GM18517 (cell line): ENCODE measurements around the gene LURAP1L.

Source experiments
- ATAC-seq: cut with Tn5 transposase; IDR thresholded peaks from one replicate; pipeline ENCODE4 v1.9.1; 2021; ENCODE audit warnings: mild to moderate bottlenecking, moderate library complexity; ENCODE audit not compliant: unreplicated experiment

The LURAP1L gene

DNA sequence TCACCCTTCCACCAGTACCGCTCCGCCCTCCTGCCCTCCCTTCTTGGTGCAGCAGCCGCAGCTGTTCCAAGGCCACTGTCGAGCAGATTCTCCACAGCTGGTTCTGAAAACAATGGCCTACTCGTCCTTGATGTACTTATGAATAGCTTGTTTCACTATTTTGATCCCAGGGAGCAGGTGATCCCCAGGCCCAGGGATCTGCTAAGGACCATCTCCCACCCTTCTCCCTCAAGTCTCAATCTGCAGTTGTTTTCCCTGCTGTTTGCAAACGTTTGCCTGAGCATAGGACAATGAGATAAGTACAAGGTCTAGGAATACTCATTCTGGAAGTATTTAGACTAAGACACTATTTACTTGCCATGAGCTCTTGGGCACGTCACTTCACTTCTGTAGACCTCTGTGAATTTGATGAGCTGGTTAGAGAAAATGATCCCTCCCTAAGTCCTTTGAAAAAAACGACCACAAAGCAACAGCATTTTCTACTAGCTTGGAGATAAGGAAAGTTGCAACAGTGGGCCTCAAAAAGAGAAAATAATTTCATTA lies 1.8 kb downstream of the LURAP1L start:
- no peak for ATAC-seq

DNA sequence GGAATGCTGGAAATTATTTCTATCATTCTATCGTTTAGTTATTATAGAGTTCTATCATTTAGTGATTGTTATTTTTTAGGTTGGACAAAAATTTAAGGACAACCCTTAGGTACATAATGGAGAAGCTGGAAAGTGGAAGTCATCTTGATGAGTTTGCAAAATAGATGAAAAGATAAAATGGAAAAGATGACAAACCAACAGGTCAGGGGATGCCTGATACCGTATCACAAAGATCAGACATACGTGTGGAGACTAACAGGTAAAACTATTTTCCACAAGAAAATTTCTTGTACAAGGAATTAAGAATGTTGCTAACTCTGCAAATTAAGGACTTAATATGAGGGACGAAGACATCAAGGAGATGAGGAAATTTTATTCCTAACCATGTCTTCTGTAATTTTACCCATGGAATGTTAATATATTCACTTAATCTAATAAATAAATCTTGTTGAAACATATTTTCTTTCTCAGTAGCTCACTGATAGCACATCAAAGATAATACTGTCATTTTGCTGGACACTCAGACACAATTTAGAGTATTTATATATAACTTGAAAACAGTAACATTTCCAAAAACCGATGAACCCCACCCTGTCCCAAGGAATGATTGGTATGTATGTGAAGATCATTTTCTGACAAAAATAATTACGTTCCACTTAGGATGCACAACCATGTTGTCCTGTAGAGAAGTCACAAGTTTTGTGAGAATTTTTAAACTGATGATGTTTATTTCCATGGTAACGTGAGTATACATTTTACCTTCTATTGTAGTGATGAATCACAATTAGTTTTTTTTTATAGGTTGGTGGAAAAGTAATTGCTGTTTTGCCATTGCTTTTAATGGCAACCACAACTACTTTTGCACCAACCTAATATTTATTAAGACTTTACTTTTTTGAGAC lies 2.6 kb downstream of the LURAP1L start:
- no peak for ATAC-seq

DNA sequence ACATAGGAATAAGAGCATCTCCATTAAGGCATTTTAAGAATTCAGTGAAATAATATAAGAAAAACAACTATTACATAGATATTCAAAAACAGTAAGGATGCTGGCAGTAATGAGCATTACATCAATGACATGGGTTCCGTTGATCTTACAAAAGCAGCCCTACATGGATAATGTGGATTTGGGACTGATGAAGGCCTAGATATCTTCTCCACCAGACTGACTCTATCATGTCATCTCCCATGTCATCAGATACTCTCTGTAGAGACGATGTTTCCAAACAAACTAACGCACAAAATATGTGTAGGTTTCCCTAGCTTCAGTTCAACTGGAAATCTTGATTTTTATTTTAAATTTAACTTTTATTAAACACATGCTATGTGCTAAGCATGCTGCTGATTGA lies 3.6 kb downstream of the LURAP1L start:
- no peak for ATAC-seq

DNA sequence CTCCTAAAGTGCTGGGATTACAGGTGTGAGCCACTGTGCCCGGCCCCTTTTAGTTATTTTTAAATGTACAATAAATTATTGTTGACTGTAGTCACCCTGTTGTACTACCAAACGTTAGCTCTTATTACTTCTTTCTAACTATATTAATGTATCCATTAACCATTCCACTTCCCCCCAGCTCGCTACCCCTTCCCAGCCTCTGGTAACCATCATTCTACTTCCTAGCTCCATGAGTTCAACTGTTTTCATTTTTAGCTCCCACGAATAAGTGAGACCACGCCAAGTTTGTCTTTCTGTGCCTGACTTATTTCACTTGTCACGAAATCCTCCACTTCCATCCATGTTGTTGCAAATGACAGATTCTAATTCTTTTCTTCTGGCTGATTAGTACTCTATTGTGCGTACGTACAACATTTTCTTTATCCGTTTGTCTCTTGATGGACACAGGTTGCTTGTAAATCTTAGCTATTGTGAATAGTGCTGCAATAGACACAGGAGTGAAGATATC lies 6.5 kb downstream of the LURAP1L start:
- no peak for ATAC-seq

DNA sequence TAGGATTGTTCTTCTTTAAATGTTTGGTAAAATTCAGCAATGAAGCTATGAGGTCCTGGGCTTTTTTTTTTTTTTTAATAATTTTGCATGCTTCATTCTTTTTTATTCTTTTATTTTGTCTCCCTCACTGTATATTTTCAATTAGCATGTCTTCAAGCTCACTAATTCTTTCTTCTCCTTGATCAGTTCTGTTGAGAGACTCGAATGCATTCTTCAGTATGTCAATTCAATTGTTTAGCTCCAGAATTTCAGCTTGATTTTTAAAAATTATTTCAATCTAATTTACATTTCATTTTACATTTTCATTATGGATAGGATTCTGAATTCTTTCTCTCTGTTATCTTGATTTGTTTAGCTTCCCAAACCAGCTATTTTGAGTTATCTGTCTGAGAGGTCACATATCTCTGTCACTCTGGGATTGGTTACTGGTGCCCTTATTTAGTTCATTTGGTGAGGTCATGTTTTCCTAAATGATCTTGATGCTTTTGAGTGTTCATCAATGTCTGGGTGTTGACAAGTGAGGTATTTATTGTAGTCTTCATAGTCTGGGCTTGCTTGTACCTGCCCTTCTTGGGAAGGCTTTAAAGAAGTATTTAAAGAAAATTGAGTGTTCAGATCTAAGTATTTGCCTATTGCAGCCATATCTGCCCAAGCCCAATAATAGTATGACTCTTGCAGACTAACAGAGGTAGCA lies 9.1 kb downstream of the LURAP1L start:
- ATAC-seq = no peak

DNA sequence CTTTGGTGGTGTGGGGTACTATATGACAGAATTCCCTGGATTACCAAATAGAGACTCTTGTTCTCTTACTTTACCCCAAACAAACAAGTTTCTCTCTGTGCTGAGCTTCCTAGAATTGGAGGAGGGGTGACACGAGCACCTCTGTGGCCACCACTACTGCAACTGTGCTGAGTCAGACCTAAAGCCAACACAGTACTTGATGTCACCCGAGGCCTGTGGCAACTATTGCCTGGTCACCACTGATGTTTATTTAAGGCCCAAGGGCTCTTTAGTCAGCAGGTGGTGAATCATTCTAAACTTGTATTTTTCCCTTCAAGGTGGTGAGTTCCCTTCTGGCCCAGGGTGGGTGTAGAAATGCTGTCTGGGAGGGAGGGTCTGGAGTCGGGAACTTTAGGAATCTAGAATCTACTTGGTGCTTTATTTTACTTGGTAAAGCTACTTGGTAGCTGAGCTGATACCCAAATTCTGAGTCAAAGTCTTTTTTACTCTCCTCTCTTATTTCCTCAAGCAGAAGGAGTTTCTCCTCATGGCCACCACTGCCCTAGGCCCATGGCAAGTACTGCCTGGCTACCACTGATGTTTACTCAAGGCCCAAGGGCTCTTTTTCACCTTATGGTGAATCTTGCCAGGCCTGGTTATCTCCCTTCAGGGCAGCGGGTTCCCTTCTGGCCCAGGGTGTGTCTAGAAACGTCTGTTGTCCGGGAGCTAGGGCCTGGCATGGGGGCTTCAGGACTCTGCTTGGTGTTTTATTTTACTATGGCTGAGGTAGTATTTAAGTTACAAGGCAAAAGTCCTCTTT lies 9.8 kb downstream of the LURAP1L start:
- ATAC-seq = peak; percentile 77

DNA sequence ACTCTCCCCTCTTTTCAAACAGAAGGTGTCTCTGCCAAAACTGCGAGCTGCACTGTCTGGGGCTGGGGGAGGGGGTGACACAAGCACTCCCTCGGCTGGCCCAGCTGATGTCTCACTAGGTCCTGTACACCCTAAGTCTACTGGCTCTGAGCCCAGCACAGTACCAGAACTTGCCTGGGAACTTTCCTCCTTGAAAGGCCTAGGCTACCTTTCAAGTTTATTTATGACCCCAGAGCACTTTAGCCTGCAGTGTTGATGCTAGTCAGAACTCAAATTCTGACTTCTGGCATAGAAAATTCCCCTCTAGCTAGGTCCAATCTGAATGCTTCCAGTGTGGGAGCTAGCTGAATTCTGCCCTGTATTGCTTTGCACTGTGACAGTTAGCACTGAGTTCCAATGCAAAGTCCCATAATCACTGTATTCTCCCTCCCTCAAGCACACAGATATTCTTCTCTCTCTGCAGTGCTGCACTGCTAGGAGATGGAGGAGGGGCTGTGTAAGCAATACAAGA lies 10.5 kb downstream of the LURAP1L start:
- no peak for ATAC-seq

DNA sequence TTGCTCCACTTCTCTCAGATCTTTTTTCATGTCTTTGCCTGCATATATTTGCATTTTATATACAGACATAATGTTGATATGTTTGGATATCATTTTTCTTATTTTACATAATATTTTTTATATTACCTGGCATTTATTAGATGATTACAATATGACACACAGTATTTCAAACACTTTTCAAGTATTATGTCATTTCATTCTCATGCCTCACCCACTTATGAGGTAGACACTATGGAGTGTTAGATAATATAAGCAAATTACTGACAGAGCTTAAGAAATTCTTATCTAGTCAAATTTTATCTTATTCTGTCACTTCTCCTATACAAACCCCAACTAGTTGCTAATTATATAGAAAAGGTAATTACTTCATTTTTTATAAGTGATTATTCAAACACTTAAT lies 11.1 kb downstream of the LURAP1L start:
- ATAC-seq = no peak

DNA sequence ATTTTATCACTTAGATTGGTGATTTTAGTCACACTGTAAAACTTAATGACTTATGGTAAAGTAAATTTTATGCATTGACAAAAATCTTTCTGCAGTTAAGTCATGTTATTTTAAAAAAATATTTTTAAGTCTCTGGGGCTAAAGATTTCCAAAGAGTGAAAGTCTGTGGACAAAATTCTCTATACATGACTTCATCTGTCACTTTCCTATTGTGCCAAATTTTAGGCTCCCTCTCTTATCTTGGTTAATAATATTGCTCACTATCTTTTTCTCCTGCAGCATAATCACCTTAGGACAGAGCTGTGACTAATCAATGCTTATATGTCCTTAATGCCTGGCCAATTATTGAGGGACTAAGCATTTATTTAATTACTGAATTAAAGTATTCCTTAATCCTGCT lies 15.2 kb downstream of the LURAP1L start:
- no peak for ATAC-seq

DNA sequence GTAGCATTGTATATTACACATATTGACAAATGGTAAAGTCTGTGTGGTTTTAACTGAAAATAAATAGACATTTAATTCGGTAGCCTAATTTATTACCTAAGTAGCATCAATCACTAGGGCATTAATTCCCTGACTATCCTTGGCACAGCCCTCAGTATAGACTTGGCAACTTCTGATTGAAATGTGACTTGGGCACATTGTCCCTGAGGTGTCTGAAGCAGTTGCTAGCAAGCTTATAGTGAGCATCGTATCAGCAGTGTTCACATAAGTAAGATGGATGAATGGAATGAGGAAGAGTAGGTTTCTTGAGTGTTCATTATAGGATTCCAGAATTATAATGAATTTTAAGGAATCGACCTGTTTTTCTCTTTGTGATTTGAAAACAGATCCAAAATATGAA lies 16.1 kb downstream of the LURAP1L start:
- ATAC-seq = no peak

DNA sequence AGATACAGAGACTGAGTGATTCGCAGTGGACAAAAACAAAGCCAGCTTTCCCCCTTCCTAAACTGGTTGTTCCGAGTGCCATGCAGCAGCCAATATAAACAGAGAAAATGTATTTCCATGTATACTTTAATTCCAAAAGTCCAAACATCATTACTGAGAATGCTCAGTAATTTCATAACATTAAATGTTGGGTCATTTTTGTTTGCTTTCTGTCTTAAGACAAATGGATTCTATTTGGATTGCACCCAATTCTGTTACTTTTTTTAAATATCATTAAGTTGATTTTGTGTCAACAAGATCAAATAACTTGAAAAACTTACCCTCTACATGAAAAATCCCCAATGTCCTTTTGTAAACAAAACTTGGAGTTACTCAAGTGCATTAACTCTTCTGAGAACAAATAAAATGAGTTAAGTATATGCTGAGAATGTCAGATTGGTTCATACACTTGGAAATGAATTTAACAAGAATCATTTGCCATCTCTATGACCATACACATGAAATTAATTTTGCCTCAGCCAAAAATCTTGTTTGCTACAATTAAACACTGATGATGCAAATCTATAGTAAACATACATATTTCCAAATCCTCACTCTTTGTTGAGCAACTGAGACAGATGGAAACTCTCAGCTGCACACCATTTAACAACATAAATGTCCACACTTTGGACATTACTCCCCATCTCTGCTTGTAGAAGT lies 19.4 kb downstream of the LURAP1L start:
- no peak for ATAC-seq

DNA sequence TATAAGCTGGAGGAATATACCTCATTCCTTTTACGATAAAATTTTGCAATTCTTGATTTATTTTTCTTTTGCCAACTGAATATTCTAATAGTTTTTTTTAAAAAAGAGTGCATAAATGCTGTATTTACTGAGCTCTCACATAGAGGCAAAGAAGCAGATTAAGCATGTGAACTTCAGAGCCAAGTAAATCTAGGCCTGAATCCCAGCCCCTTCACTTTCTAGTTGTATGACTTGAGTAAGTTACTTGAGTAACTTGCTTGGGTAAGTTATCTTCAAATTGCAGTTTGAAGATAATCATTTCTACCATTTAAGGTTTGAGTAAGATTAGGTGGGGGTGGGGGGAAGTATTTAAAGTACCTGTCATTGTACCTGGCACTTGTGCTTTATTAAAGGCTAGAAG lies 21.8 kb downstream of the LURAP1L start:
- no peak for ATAC-seq

DNA sequence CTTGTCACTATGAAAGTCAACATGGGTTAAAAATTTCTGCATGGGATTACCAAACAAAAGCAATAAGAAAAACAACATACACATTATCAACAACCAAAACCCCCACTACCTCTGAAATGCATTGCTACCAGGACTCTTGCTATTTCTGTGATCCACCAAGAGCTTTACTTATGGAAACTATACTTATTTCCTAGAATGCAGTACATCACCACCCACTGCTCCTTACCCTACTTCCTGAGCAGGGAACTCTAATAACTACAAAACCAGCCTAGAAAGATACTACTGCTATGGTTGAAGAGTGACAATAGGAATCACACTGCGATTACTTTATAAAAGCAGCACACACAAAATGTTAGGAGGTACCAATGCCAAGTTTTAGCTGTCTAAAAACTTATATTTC lies 22.2 kb downstream of the LURAP1L start:
- ATAC-seq = no peak

DNA sequence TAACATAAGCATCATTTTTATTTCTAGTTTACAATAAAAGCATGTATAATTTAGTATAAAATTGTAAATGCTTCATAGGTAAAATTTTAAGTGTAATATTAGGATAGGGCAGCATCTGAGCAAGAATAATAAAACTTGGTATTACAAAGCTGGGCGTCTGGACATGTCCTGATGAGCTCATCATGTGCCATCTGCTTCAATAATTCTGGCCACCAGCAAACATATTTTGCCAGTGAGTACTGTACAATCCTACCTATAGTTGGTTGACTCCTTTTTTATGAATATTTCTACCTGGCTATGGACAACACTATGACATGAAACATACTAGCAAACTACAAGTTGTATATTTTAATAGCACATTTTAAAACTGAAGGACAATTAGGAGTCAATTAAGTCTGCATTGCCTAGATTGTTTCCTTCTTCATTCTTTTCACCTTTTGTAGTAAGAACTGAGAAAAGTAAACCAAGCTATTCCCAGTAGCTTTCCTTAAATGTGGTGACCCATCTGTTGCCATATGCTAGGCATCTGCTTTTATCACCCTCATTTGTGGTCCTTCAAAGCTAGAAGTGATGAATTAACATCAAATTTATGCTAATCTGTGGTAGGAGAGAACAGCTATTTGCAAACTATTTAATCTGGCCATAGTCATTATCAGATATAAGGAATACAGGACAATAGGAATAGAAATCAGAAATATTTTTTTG lies 23.4 kb downstream of the LURAP1L start:
- ATAC-seq = no peak

DNA sequence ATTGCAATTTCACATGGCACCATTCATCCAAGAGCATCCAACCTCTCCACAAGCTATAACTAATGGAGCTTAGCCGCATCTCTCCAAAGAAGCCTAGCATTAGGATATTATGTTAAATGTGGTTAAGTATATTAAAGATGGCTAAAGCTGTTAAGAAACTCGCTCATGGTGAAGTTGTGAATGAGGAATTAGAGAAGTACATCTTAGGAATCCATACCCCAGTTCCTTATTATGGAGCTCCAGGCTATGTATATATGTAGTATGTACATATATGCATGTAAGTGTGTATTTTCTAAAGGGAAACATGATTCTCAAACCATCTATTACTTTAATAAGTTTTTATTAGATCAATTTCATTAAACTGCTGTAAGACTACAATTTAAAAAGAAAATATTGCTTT lies 26.4 kb downstream of the LURAP1L start:
- ATAC-seq = no peak

DNA sequence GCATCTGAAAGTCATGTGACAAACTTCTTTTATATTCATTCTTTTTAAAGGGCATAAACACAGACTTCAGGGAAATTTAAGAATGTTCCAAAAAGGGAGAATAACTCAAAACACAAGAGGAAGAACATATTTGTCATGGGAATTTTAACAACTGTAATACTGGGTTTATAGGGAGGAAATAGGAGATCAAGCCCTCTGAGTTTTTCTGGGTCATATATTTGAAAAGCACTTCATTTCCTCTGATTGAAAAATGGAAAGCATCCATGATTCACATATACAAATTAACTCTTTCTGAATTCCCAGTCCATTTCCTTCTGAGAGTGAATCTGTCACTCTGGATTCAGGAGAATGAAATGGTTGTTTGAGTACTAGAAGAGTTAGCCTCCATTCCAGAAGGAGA lies 26.8 kb downstream of the LURAP1L start:
- ATAC-seq = no peak

DNA sequence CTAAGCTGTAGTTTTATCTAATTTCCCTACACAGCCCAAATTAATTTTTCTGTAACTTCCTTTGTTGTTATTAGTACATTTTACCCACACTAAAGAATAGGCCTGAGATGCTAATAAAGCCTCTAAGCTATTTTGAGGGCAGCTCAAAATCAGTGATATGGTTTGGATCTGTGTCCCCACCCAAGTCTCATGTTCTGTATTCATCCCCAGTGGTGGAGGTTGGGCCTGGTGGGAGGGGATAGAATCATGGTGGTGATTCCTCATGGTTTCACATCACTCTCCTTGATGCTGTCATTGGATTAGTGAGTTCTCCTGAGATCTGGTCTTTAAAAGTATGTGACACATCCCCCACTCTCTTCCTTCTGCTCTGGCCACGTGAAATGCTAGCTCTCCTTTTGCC lies 27.3 kb downstream of the LURAP1L start:
- no peak for ATAC-seq

DNA sequence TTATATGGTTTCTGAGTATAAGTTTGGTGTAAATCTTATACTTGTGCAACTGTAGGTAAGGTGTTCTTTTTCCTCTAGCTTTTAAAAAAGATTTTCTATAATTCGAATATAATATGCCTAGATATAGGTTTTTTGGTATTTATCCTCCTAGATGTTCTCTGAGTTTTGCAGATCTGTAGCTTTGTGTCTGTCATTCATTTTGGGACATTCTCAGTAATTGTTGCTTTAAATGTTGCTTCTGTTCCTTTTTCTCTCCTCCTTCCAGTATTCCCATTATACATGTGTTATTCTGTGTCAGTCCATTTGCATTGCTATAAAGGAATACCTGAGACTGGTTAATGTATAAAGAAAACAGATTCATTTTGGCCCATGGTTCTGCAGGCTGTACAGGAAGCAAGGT lies 33.7 kb downstream of the LURAP1L start:
- no peak for ATAC-seq

DNA sequence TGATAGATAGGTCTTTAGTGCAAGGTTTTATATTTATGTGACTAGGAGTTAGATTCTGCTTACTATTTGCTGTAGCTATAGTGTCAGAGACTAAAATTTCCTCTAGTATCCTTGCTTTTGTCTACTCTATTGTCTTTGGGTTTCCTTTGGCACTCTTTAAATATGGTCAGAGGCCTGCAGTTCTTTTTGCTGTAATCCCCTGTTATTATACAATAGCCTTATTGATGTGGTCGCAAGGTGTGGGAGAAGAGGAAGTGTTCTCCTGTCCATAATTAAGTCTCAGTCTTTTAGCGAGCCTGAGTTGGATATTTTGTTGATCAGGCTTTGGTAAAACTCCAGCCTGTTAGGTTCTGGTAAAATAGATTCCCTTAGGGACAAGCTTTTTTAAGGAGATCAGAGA lies 34.9 kb downstream of the LURAP1L start:
- ATAC-seq = no peak

DNA sequence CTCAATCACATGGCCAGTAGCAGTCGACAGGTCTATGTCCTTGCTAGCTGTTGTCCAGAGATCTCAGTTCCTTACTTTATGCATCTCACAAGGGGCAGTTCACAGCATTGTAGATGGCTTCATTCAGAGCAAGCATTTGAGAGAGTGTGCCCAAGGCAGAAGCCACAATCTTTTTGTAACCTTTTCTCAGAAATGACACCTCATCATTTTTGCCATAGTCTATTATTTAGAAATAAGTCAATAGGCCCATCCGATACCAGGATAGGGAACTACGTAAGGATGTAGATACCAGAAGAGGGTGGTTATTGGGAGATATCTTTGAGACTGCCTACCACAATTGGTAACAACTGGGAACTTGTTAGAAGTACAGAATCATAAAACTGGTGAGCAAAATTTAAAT lies 37.1 kb downstream of the LURAP1L start:
- ATAC-seq = no peak
